Ovary (tissue), 3 donors: ENCODE measurements around the gene ATXN1.

Experiments used
- CTCF ChIP-seq, 3 donors: fragments of 450-650 bp in 2 of 3; fragments of 200-600 bp in 1 of 3; IDR thresholded peaks; one replicate each; pipeline versions ENCODE4 v1.5.1 to v1.8.0; 2016 to 2022; ENCODE audit warnings: antibody characterized with exemption in 3 of 3, mild to moderate bottlenecking in 1 of 3
- POLR2A ChIP-seq: fragments of 450-650 bp; IDR thresholded peaks from one replicate; pipeline ENCODE4 v1.6.1; 2017; ENCODE audit warnings: antibody characterized with exemption, mild to moderate bottlenecking, moderate library complexity
- donor health status: DM: no; HTN: no; CAD: no.

GRCh38 chr6:16618962-16619361 is 142.3 kb downstream of the ATXN1 start:
- TF ChIP-seq POLR2A (no peak), CTCF (IDR thresholded peaks at IDR 0.05) (no peak)
